NCI-H187 (cell line): ENCODE results near the gene NMNAT2.
"Not testable (repeated sequence)": the region's sequence is repeated elsewhere in the genome, so short reads cannot be mapped to it uniquely, and the experiment has no call there.

Source experiments
- DNase-seq, 2 experiments: peaks; one replicate each; lab custom pipeline; 2025; lab: John Stamatoyannopoulos, UW

Gene NMNAT2

GRCh38 chr1:183416850-183417771 is 1.1 kb downstream of the NMNAT2 start:
- DNase-seq: peak; percentile 67 to 79

GRCh38 chr1:183414365-183414764 is 3.8 kb downstream of the NMNAT2 start:
- DNase-seq: no peak

GRCh38 chr1:183411091-183411490 is 7.1 kb downstream of the NMNAT2 start:
- no peak for DNase-seq

GRCh38 chr1:183407961-183408360 is 10.2 kb downstream of the NMNAT2 start:
- no peak for DNase-seq

GRCh38 chr1:183407474-183407873 is 10.7 kb downstream of the NMNAT2 start:
- DNase-seq: no peak

DNA sequence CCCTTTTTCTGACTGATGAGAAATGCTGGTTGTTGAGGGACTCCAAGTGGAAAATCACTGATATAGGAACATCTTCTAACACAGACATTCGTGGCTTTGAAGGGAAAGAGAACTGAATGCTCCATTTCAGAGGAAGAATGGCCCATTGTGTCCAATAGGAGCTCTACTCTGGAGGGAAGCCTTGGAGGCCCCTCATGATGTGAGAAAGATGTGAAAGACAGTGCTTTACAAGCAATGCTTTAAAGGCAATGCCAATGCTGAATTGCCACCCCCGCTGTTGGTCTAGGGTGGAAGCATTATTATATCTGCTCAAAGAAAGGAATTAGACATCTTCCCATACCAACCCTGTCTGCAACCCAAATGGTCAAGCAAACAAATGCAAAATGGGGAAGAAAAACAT is 13.7 kb downstream of the NMNAT2 start:
- no peak for DNase-seq

DNA sequence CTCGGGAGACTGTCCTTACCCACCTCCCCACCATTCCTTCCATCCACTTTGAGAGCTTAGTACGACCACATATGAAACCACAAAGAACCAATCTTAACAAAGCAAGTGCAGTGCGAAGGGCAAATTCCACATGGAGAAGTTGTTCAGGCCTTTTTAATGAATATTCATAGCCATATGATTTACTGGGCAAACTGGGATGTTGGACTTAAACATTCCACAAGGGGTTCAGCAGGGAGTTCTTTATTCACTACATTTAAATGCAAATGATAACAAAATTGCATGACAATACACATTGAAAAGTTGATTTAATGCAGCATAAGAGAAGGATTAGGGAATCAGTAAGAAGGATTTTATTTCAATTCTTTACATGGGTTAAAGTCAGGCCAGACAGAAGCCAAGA is 14.7 kb downstream of the NMNAT2 start:
- no peak for DNase-seq

GRCh38 chr1:183401565-183401964 is 16.6 kb downstream of the NMNAT2 start:
- not testable (repeated sequence) for DNase-seq

- DNase-seq: no peak
Observed at GRCh38 chr1:183394435-183394834, 23.7 kb downstream of the NMNAT2 start.

- DNase-seq: no peak
Observed at GRCh38 chr1:183391863-183392262, 26.3 kb downstream of the NMNAT2 start.

GRCh38 chr1:183390561-183390960 is 27.6 kb downstream of the NMNAT2 start:
- no peak for DNase-seq

DNA sequence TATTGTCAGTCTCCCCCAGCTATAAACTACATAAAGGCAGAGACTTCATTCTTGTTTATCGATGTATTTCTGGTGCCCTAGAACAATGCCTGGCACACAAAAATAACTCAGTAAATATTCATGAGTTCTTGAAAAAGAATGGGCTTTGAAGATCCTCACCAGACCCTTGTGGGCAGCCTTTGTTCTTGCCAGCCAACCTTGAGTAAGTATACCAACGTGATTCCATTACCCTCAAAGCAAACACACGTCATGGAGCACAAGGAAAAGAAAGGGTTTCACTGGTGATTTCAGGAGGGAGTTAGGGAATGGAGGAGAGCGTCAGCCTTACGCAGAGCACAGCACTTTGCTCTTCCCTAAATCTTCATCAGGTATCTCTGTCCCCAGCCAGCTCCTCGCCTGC is 29.4 kb downstream of the NMNAT2 start:
- peak in 1 of 2 experiments; percentile 49 for DNase-seq

DNA sequence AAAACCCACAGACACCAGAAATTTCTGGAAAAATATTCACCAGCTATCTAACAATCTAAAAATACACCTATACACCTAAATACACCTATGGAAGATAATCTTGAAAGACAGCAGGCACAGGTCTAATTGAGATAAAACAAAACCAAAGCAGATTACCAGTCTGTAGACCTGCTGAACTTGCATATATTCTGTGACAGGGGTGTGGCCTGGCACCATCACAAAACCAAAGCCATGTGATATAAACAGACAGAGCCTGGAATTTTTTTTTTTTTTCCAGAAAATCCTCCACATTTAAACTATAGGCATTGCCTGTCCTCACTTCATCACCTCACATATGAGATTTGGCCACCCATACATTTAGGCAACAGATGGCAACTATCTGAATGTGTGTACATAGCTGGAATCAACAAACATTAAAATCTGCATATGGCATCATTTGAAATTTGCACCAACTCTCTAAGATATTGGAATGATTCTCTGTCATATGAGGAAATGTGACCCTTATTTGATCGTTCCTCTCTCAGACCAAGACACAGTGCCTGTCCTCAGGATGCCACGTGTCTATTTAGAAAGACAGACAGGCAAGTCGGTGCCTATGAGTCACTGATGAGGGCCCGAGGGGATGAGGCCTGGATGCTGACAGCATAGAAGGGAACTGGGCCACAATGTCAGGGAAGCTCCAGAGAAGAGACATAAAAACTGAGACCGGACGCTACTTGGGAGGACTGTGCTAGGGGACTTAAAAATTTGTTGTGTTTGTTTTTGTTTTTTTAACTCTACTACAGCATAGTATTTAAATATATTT is 32.6 kb downstream of the NMNAT2 start:
- no peak for DNase-seq

GRCh38 chr1:183379951-183380350 is 38.2 kb downstream of the NMNAT2 start:
- DNase-seq: no peak

- no peak for DNase-seq
Observed at GRCh38 chr1:183375381-183375780, 42.8 kb downstream of the NMNAT2 start.

- no peak for DNase-seq
Observed at GRCh38 chr1:183374825-183375224, 43.4 kb downstream of the NMNAT2 start.

- no peak for DNase-seq
Observed at GRCh38 chr1:183372586-183373230, 45.5 kb downstream of the NMNAT2 start.

DNA sequence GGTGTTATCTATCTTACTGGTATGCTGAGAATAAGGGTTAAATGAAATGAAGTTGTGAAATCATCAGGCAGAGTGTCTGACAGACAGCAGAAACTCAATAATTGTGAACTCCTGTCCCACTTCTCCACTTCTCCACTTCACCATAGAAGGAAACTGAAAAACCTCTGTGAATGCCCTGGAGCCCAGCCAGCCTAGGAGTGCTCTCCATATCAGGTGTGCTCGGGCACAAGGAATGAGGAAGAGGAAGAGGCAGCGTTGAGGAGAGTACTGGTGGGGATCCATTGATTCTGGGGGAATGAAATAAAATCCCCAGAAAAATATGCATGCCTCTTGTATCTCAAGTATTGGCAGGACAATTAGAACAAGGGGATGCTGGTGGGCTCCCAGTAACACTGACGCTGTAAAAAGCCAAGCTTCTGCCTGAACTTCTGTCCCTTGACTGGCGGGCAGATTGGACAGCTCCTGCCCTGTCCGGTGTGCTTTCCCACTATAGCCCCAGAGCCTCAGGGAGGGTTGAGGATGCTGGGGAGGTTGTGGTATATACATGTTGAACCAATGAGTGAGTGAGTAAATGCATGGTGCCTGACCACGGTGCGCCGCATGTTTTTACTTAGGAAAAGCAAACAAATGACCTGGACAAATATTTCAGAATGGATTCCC is 47.7 kb downstream of the NMNAT2 start:
- no peak for DNase-seq

GRCh38 chr1:183368213-183369108 is 49.7 kb downstream of the NMNAT2 start:
- no peak for DNase-seq

GRCh38 chr1:183366116-183366515 is 52.1 kb downstream of the NMNAT2 start:
- DNase-seq: no peak

GRCh38 chr1:183365676-183366075 is 52.5 kb downstream of the NMNAT2 start:
- peak; percentile 77 to 81 for DNase-seq
